Gastroesophageal sphincter (tissue), 3 donors: ENCODE results near the gene ZNF691.

Experiments
- CTCF ChIP-seq, 4 experiments: fragments of 200-600 bp in 2 of 4; fragments of 450-650 bp in 2 of 4; sonication (generic) in 1 of 4; IDR thresholded peaks; one replicate each; pipeline ENCODE4 v1.5.1; 2017 to 2019; ENCODE audit warnings: antibody characterized with exemption in 4 of 4, mild to moderate bottlenecking in 2 of 4, moderate library complexity in 2 of 4
- EP300 ChIP-seq: sonication (generic); formaldehyde crosslinking; IDR thresholded peaks from one replicate; pipeline ENCODE4 v1.6.1; 2017; ENCODE audit warnings: antibody characterized with exemption, mild to moderate bottlenecking
- POLR2A ChIP-seq, 2 donors: fragments of 450-650 bp; IDR thresholded peaks; one replicate each; pipeline ENCODE4 v1.6.1; 2017; ENCODE audit warnings: antibody characterized with exemption in 2 of 2, mild to moderate bottlenecking in 2 of 2, moderate library complexity in 1 of 2
- POLR2AphosphoS5 ChIP-seq: sonication (generic); formaldehyde crosslinking; IDR thresholded peaks from one replicate; pipeline ENCODE4 v1.6.1; 2017; ENCODE audit warnings: antibody characterized with exemption

- TF ChIP-seq CTCF (IDR thresholded peaks at IDR 0.05) (no peak), POLR2AphosphoS5 (no peak), EP300 (no peak), POLR2A (IDR thresholded peaks at IDR 0.05) (no peak)
Measured at GRCh38 chr1:42851960-42852607, 5.7 kb downstream of the ZNF691 start.
